GM19452 (cell line): Measurements from ENCODE around the gene LPIN1.

Source experiments
- ATAC-seq: cut with Tn5 transposase; IDR thresholded peaks from one replicate; pipeline ENCODE4 v1.9.1; 2021; ENCODE audit not compliant: unreplicated experiment

LPIN1 gene

GRCh38 chr2:11743366-11743765 lies 3.1 kb upstream of the LPIN1 start:
- no peak for ATAC-seq

GRCh38 chr2:11743846-11744553 lies 2.4 kb upstream of the LPIN1 start:
- peak; percentile 53 for ATAC-seq

GRCh38 chr2:11744631-11745394 lies 1.6 kb upstream of the LPIN1 start:
- no peak for ATAC-seq

- no peak for ATAC-seq
Measured at GRCh38 chr2:11745613-11746375, 638 bp upstream of the LPIN1 start.

- ATAC-seq, result peak; percentile 24
Measured at GRCh38 chr2:11746807-11747459, 501 bp downstream of the LPIN1 start.

GRCh38 chr2:11748018-11748860 lies 1.8 kb downstream of the LPIN1 start:
- no peak for ATAC-seq

- no peak for ATAC-seq
Measured at GRCh38 chr2:11748861-11749645, 2.6 kb downstream of the LPIN1 start.

- ATAC-seq, result no peak
Measured at GRCh38 chr2:11749646-11750349, 3.4 kb downstream of the LPIN1 start.

- ATAC-seq, result peak; percentile 26
Measured at GRCh38 chr2:11750422-11750821, 4.0 kb downstream of the LPIN1 start.

GRCh38 chr2:11750917-11751316 lies 4.5 kb downstream of the LPIN1 start:
- no peak for ATAC-seq

GRCh38 chr2:11752906-11753305 lies 6.5 kb downstream of the LPIN1 start:
- ATAC-seq, result no peak

GRCh38 chr2:11753452-11753885 lies 7.0 kb downstream of the LPIN1 start:
- peak; percentile 75 for ATAC-seq

- ATAC-seq, result peak; percentile 35
Measured at GRCh38 chr2:11753886-11754699, 7.7 kb downstream of the LPIN1 start.

GRCh38 chr2:11754700-11755015 lies 8.2 kb downstream of the LPIN1 start:
- ATAC-seq, result no peak

- no peak for ATAC-seq
Measured at GRCh38 chr2:11757101-11757500, 10.7 kb downstream of the LPIN1 start.

GRCh38 chr2:11758187-11758586 lies 11.8 kb downstream of the LPIN1 start:
- ATAC-seq, result no peak

- no peak for ATAC-seq
Measured at GRCh38 chr2:11758647-11759046, 12.2 kb downstream of the LPIN1 start.
